ENCODE measurements around the gene CD300A. TPM values are rescaled to one million over a fixed set of nuclear protein-coding genes. Genes with fewer than 3 reads are reported as not detected.

The CD300A gene
- total and polyA plus RNA-seq, 3 donors from 2014 or later = 2.0 to 3.7 (median 2.4) TPM

GRCh38 chr17:74453665-74454196 is 12.7 kb upstream of the CD300A start:
- H3K4me1 ChIP-seq = peaks cover 36% of the 10 kb centered on the region
- H3K9me3 ChIP-seq = no peaks in the 10 kb centered on the region
- no peaks in the 10 kb centered on the region for H3K27me3 ChIP-seq
- H3K36me3 ChIP-seq (ENCODE audit: low read depth, missing control alignments) = no peaks in the 10 kb centered on the region
- peak overlapping the region; percentile 13 to 50 for H3K4me3 ChIP-seq
- intact Hi-C loops (cut with DNase I; ENCODE audit: low total_unique reads) = no loop called here
- peak; percentile 92 for DNase-seq
- 3% methylated on average over 22 of the region's 43 CpGs; no CpG with 5 or more reads in 1 of the 2 donors for WGBS, 2 donors
- H3K27ac ChIP-seq = peak overlapping the region; percentile 84 to 89
- TF ChIP-seq POLR2A (IDR thresholded peaks at IDR 0.05) (no peak), CTCF (IDR thresholded peaks at IDR 0.05) (no peak)

- Histone ChIP-seq H3K27me3 (no peaks in the 10 kb centered on the region), H3K27ac (peak overlapping the region; percentile 84 to 89), H3K9me3 (no peaks in the 10 kb centered on the region), H3K4me1 (peaks cover 30% of the 10 kb centered on the region), H3K4me3 (peak overlapping the region; percentile 13 to 50), H3K36me3 (ENCODE audit: low read depth, missing control alignments) (no peaks in the 10 kb centered on the region)
- 12 to 30% methylated on average over 2 to 24 of the region's 40 CpGs for WGBS, 2 donors
- TF ChIP-seq CTCF (IDR thresholded peaks at IDR 0.05) (peak in 2 of 3 experiments; percentile 7 to 19), POLR2A (IDR thresholded peaks at IDR 0.05) (no peak)
- intact Hi-C loops (cut with DNase I; ENCODE audit: low total_unique reads) = no loop called here
- DNase-seq = no peak
Observed at GRCh38 chr17:74454197-74455024, 12.0 kb upstream of the CD300A start.

- Histone ChIP-seq H3K36me3 (ENCODE audit: low read depth, missing control alignments) (no peaks in the 10 kb centered on the region), H3K4me1 (peaks cover 28% of the 10 kb centered on the region), H3K9me3 (no peaks in the 10 kb centered on the region), H3K27ac (peak overlapping the region in 1 of 2 donors; percentile 84), H3K27me3 (no peaks in the 10 kb centered on the region), H3K4me3 (no peak overlapping the region)
- TF ChIP-seq CTCF (IDR thresholded peaks at IDR 0.05) = no peak
- TF ChIP-seq POLR2A (IDR thresholded peaks at IDR 0.05) = no peak
- intact Hi-C loops (cut with DNase I; ENCODE audit: low total_unique reads) = no loop called here
- WGBS, 2 donors = 60 to 64% methylated on average over 13 to 15 of the region's 15 CpGs
- DNase-seq = no peak
Observed at GRCh38 chr17:74455025-74455545, 11.3 kb upstream of the CD300A start.

- intact Hi-C loops (cut with DNase I; ENCODE audit: low total_unique reads) = no loop called here
- peaks cover 28% of the 10 kb centered on the region for H3K4me1 ChIP-seq
- no peak overlapping the region for H3K4me3 ChIP-seq
- H3K9me3 ChIP-seq = no peaks in the 10 kb centered on the region
- no peak for DNase-seq
- H3K27ac ChIP-seq = peak overlapping the region in 1 of 2 donors; percentile 84
- no peaks in the 10 kb centered on the region for H3K27me3 ChIP-seq
- TF ChIP-seq POLR2A (IDR thresholded peaks at IDR 0.05) = no peak
- TF ChIP-seq CTCF (IDR thresholded peaks at IDR 0.05) = no peak
- WGBS, 2 donors = 72 to 96% methylated on average over 5 of the region's 5 CpGs
- H3K36me3 ChIP-seq (ENCODE audit: low read depth, missing control alignments) = no peaks in the 10 kb centered on the region
Observed at GRCh38 chr17:74455821-74456220, 10.6 kb upstream of the CD300A start.
